H1 (cell line): ENCODE measurements around the gene ZMYM2. TPM values are rescaled to one million over a fixed set of nuclear protein-coding genes. Genes with fewer than 3 reads are reported as not detected.

Experiments
- CTCF ChIA-PET: fragments of 300-600 bp; sonication (Branson Sonifier 250); formaldehyde crosslinking; loops from one replicate; lab custom pipeline; 2021; ENCODE audit not compliant: partially characterized antibody; lab: Charles Lee
- POLR2A ChIA-PET: fragments of 300-600 bp; sonication (Branson Sonifier 250); formaldehyde crosslinking; loops from one replicate; lab custom pipeline; 2021; ENCODE audit warnings: inconsistent platforms; ENCODE audit not compliant: partially characterized antibody; lab: Charles Lee
- DNase-seq, 2 experiments: peaks; one replicate each; pipeline versions ENCODE4 v3.0.0 to v3.0.0-alpha.2; 2010 to 2022; ENCODE audit warnings: low spot score in 2 of 2, low read depth in 1 of 2, mixed read lengths in 1 of 2
- FAIRE-seq: peaks from 2 replicates; lab custom pipeline; 2011; peaks lifted over from hg19 to GRCh38; lab: Jason Lieb, UNC
- H2AFZ ChIP-seq: 2 replicates; pipeline ENCODE4 v1.8.1; 2012; ENCODE audit warnings: low read length, inconsistent platforms
- H2AK5ac ChIP-seq: 2 replicates; pipeline ENCODE4 v1.6.1; 2013; ENCODE audit warnings: low read depth, low read length
- H2BK120ac ChIP-seq: replicated peaks from 2 replicates; pipeline ENCODE3; 2013; ENCODE audit warnings: low read depth, low read length, inconsistent platforms
- H2BK12ac ChIP-seq: 2 replicates; pipeline ENCODE4 v1.6.1; 2013; ENCODE audit warnings: low read depth, low read length
- H2BK15ac ChIP-seq: 2 replicates; pipeline ENCODE4 v1.6.1; 2013; ENCODE audit warnings: low read length
- H2BK20ac ChIP-seq: 2 replicates; pipeline ENCODE4 v1.6.1; 2013; ENCODE audit warnings: low read length
- H2BK5ac ChIP-seq: 2 replicates; pipeline ENCODE4 v1.6.1; 2013; ENCODE audit warnings: low read depth, low read length
- H3K14ac ChIP-seq: 2 replicates; pipeline ENCODE4 v1.6.1; 2013; ENCODE audit warnings: inconsistent platforms; ENCODE audit not compliant: insufficient read length
- H3K18ac ChIP-seq: 2 replicates; pipeline ENCODE4 v1.6.1; 2013; ENCODE audit warnings: low read length; ENCODE audit errors: extremely low read depth
- H3K23ac ChIP-seq: 2 replicates; pipeline ENCODE4 v1.6.1; 2013; ENCODE audit warnings: inconsistent platforms; ENCODE audit not compliant: insufficient read length
- H3K23me2 ChIP-seq: 2 replicates; pipeline ENCODE4 v1.6.1; 2013; ENCODE audit warnings: low read depth, low read length
- H3K27ac ChIP-seq: 2 replicates; pipeline ENCODE4 v1.6.1; 2011; ENCODE audit warnings: low read depth, low read length, inconsistent platforms
- H3K27me3 ChIP-seq, 4 experiments: replicated peaks in 1 of 4; 1 replicate in 1 of 4; 2 replicates in 3 of 4; pipeline versions ENCODE4 v1.6.1 to v1.8.1; 2011 to 2013; ENCODE audit warnings: low read length in 3 of 4, mild to moderate bottlenecking in 3 of 4, inconsistent platforms in 2 of 4, mixed read lengths in 2 of 4, moderate library complexity in 1 of 4; ENCODE audit not compliant: control insufficient read depth in 3 of 4, insufficient read depth in 3 of 4; ENCODE audit errors: extremely low read depth in 1 of 4
- H3K36me3 ChIP-seq, 4 experiments: 2 replicates each; pipeline versions ENCODE4 v1.6.1 to v1.8.1; 2011 to 2013; ENCODE audit warnings: mild to moderate bottlenecking in 4 of 4, low read length in 3 of 4, moderate library complexity in 2 of 4, control low read depth in 1 of 4, inconsistent platforms in 1 of 4; ENCODE audit not compliant: insufficient read depth in 4 of 4, control insufficient read depth in 2 of 4
- H3K4ac ChIP-seq: replicated peaks from 2 replicates; pipeline ENCODE3; 2013; ENCODE audit warnings: low read length, low read depth, mixed read lengths, inconsistent platforms; ENCODE audit not compliant: insufficient read length
- H3K4me1 ChIP-seq, 4 experiments: replicated peaks in 1 of 4; 1 replicate in 1 of 4; 2 replicates in 3 of 4; pipeline versions ENCODE4 v1.6.1 to v1.8.1; 2011 to 2013; ENCODE audit warnings: low read length in 3 of 4, inconsistent platforms in 2 of 4, mixed read lengths in 1 of 4; ENCODE audit not compliant: insufficient read depth in 4 of 4, control insufficient read depth in 3 of 4
- H3K4me2 ChIP-seq, 2 experiments: 2 replicates each; pipeline versions ENCODE4 v1.6.1 to v1.8.1; 2011 to 2013; ENCODE audit warnings: low read depth in 2 of 2, low read length in 2 of 2, control low read depth in 1 of 2, inconsistent platforms in 1 of 2, mild to moderate bottlenecking in 1 of 2; ENCODE audit not compliant: insufficient read depth in 1 of 2
- H3K4me3 ChIP-seq, 4 experiments: fragments of 200-600, 300-600 bp in 1 of 4; sonication (generic), shearing (Covaris generic), sonication (Bioruptor Twin) in 1 of 4; 2 replicates each; pipeline versions ENCODE4 v1.5.1 to v1.8.1; 2011 to 2016; ENCODE audit warnings: low read length in 4 of 4, low read depth in 3 of 4, control low read depth in 2 of 4, inconsistent platforms in 2 of 4, mild to moderate bottlenecking in 2 of 4, mixed read lengths in 1 of 4, moderate library complexity in 1 of 4; ENCODE audit not compliant: insufficient read depth in 2 of 4; ENCODE audit errors: extremely low read depth in 1 of 4
- H3K56ac ChIP-seq: replicated peaks from 2 replicates; pipeline ENCODE3; 2013; ENCODE audit warnings: low read depth, mild to moderate bottlenecking, mixed read lengths, low read length, inconsistent platforms; ENCODE audit not compliant: insufficient read length
- H3K79me1 ChIP-seq: 2 replicates; pipeline ENCODE4 v1.6.1; 2013; ENCODE audit warnings: low read depth, low read length, control low read depth
- H3K79me2 ChIP-seq, 2 experiments: 2 replicates each; pipeline versions ENCODE4 v1.6.1 to v1.8.1; 2012 to 2013; ENCODE audit warnings: low read length in 2 of 2, mild to moderate bottlenecking in 2 of 2, inconsistent platforms in 1 of 2; ENCODE audit not compliant: insufficient read depth in 2 of 2, control insufficient read depth in 1 of 2
- H3K9ac ChIP-seq, 4 experiments: replicated peaks in 1 of 4; 1 replicate in 1 of 4; 2 replicates in 3 of 4; pipeline versions ENCODE4 v1.6.1 to v1.8.1; 2011 to 2013; ENCODE audit warnings: low read depth in 3 of 4, low read length in 3 of 4, control low read depth in 2 of 4, mild to moderate bottlenecking in 2 of 4, moderate library complexity in 2 of 4, inconsistent platforms in 1 of 4; ENCODE audit errors: extremely low read depth in 1 of 4
- H3K9me3 ChIP-seq, 2 experiments: 2 replicates each; pipeline versions ENCODE4 v1.6.1 to v1.8.1; 2012 to 2013; ENCODE audit warnings: mild to moderate bottlenecking in 2 of 2, moderate library complexity in 2 of 2, control low read depth in 1 of 2, inconsistent platforms in 1 of 2, low read depth in 1 of 2, low read length in 1 of 2, mixed read lengths in 1 of 2; ENCODE audit not compliant: insufficient read depth in 2 of 2
- H4K20me1 ChIP-seq, 2 experiments: replicated peaks in 1 of 2; 2 replicates each; pipeline versions ENCODE3 to v1.8.1; 2011 to 2013; ENCODE audit warnings: inconsistent platforms in 2 of 2, low read length in 2 of 2, mild to moderate bottlenecking in 1 of 2; ENCODE audit not compliant: insufficient read depth in 2 of 2, control insufficient read depth in 1 of 2
- H4K5ac ChIP-seq: 2 replicates; pipeline ENCODE4 v1.6.1; 2013; ENCODE audit warnings: low read length, low read depth, mixed read lengths, inconsistent platforms; ENCODE audit not compliant: insufficient read length
- H4K8ac ChIP-seq: 2 replicates; pipeline ENCODE4 v1.8.0; 2013; ENCODE audit warnings: mild to moderate bottlenecking, moderate library complexity, low read length, inconsistent platforms; ENCODE audit not compliant: insufficient read depth; ENCODE audit errors: extremely low read depth
- H4K91ac ChIP-seq: replicated peaks from 2 replicates; pipeline ENCODE3; 2013; ENCODE audit warnings: low read length, mixed read lengths, inconsistent platforms; ENCODE audit not compliant: insufficient read length
- CTCF ChIP-seq, 3 experiments: IDR thresholded peaks; 1 replicate in 2 of 3; 2 replicates in 1 of 3; pipeline versions ENCODE4 v1.5.1 to v1.6.1; 2011; ENCODE audit warnings: low read length in 3 of 3, mild to moderate bottlenecking in 3 of 3, inconsistent platforms in 2 of 3, low read depth in 1 of 3, moderate library complexity in 1 of 3; ENCODE audit not compliant: insufficient read depth in 1 of 3; ENCODE audit errors: control extremely low read depth in 1 of 3
- GABPA ChIP-seq: IDR thresholded peaks from 2 replicates; pipeline ENCODE4 v1.6.1; 2011; ENCODE audit warnings: mild to moderate bottlenecking, low read length, moderate library complexity, borderline replicate concordance; ENCODE audit not compliant: insufficient read depth
- RBBP5 ChIP-seq: IDR thresholded peaks from 2 replicates; pipeline ENCODE4 v1.7.1; 2012; ENCODE audit warnings: low read depth, mild to moderate bottlenecking, inconsistent platforms, low read length, moderate library complexity, borderline replicate concordance
- SIX5 ChIP-seq: IDR thresholded peaks from 2 replicates; pipeline ENCODE4 v1.6.1; 2011; ENCODE audit warnings: mild to moderate bottlenecking, low read depth, low read length
- TAF1 ChIP-seq: IDR thresholded peaks from 2 replicates; pipeline ENCODE4 v1.6.1; 2011; ENCODE audit warnings: mild to moderate bottlenecking, low read depth, low read length
- WGBS, 2 experiments: shearing (Covaris generic) in 1 of 2; methylation state at CpG; one replicate each; pipeline versions ENCODE4 v1.1.6 to v1.1.7; 2013 to 2015; ENCODE audit warnings: low lambda C conversion rate in 2 of 2, mixed read lengths in 2 of 2, inconsistent platforms in 1 of 2, low coverage in 1 of 2, missing lambda C conversion rate in 1 of 2; ENCODE audit not compliant: insufficient replicate concordance in 2 of 2, insufficient coverage in 1 of 2, insufficient read length in 1 of 2; ENCODE audit errors: extremely low coverage in 1 of 2, missing lambda C conversion rate in 1 of 2; 5-methylcytosine and 5-hydroxymethylcytosine counted together
- polyA plus RNA-seq, 7 experiments: library from polyadenylated mRNA; depleted of rRNA in 3 of 7; stranded (reverse) in 5 of 7; unstranded in 2 of 7; fragments of >200 nt in 5 of 7; fragments of 200-250 nt in 2 of 7; gene quantifications; 1 replicate in 5 of 7; 2 replicates in 1 of 7; 4 replicates in 1 of 7; pipeline versions ENCODE4 v1.2.1 to v1.2.3, GENCODE V29; 2011 to 2013; ENCODE audit warnings: missing spikeins in 2 of 7, mixed read lengths in 2 of 7
- total RNA-seq: library from RNA; stranded (reverse); fragmentation: NEBNext Ultra II Directional; extraction: Animal tissue kit (Norgen Biotek cat#: 25700); gene quantifications from 2 replicates; pipeline ENCODE4 v1.2.1, GENCODE V29; 2021

Gene ZMYM2
- total and polyA plus RNA-seq, 2 of the 8 experiments (the other 6 are each of a cell fraction or from before 2014, with no cell fraction given), result 41.2 to 159 TPM

GRCh38 chr13:20099319-20099718, 140.8 kb downstream of the ZMYM2 start:
- Histone ChIP-seq H4K20me1 (no peaks in the 10 kb centered on the region), H4K5ac (no peak overlapping the region), H3K23ac (no peak overlapping the region), H3K14ac (no peak overlapping the region), H3K27ac (no peak overlapping the region), H3K79me2 (no peaks in the 10 kb centered on the region), H3K18ac (no peak overlapping the region), H3K4me3 (peak overlapping the region in 2 of 4 experiments; percentile 20 to 29; a peak in 3 of 8 replicates), H2AFZ (peak overlapping the region; percentile 95), H2BK20ac (no peak overlapping the region), H2BK15ac (no peak overlapping the region), H3K4me2 (peak overlapping the region; percentile 27 to 57; a peak in 3 of 4 replicates), H2AK5ac (no peak overlapping the region), H4K8ac (no peak overlapping the region), H2BK5ac (no peak overlapping the region), H3K27me3 (no peaks in the 10 kb centered on the region), H3K36me3 (no peaks in the 10 kb centered on the region), H3K9me3 (no peaks in the 10 kb centered on the region), H4K91ac (no peak overlapping the region), H3K4me1 (peaks cover 0 to 7% (median 2%) of the 10 kb centered on the region in 4 experiments; a peak in 4 of 7 replicates), H3K56ac (no peak overlapping the region), H2BK120ac (no peak overlapping the region), H3K9ac (no peak overlapping the region), H3K23me2 (no peaks in the 10 kb centered on the region), H2BK12ac (no peak overlapping the region), H3K4ac (no peak overlapping the region), H3K79me1 (no peaks in the 10 kb centered on the region)
- DNase-seq (peak in 1 of 2 experiments; percentile 77), FAIRE-seq (peak; percentile 97)
- WGBS, 2 experiments, result 50% methylated on average over 9 of the region's 9 CpGs; no CpG with 5 or more reads in 1 of the 2 experiments
- CTCF ChIA-PET, result no interaction called here
- TF ChIP-seq CTCF (IDR thresholded peaks at IDR 0.05; ENCODE audit: control extremely low read depth in 1 of 3, insufficient read depth in 1 of 3, low read depth in 1 of 3, low read length in 3 of 3), result peak in 1 of 3 experiments; percentile 8; a peak in 1 of 4 replicates
- no peak for TF ChIP-seq TAF1
- peak; percentile 43; the same call in 1 of the 2 replicates for TF ChIP-seq RBBP5
- TF ChIP-seq SIX5, result no peak
- no peak for TF ChIP-seq GABPA
- POLR2A ChIA-PET, result interaction anchor here (0.9 to 1.6 kb wide), 3 partner anchors 11 to 67 kb away, joined by 3 to 4 read pairs (median 4); no protein-coding TSS in a partner anchor
